PC-3 (cell line): ENCODE measurements around the gene UBE2Q2.
"Not testable (repeated sequence)": the region's sequence is repeated elsewhere in the genome, so short reads cannot be mapped to it uniquely, and the experiment has no call there.

Experiments used
- EZH2 ChIP-seq: fragments of 300-600 bp; sonication (generic); IDR thresholded peaks from one replicate; pipeline ENCODE4 v1.6.1; 2017; ENCODE audit warnings: antibody characterized with exemption, mild to moderate bottlenecking, low read length; ENCODE audit not compliant: unreplicated experiment
- EZH2phosphoT487 ChIP-seq: fragments of 300-600 bp; sonication (generic); IDR thresholded peaks from 2 replicates; pipeline ENCODE4 v1.6.1; 2018; ENCODE audit warnings: mild to moderate bottlenecking, antibody characterized with exemption, low read length, borderline replicate concordance
- TF ChIP-seq, protein P1 (sequence below): fragments of 300-600 bp; sonication (generic); conservative IDR thresholded peaks from 2 replicates; pipeline ENCODE4 v1.5.1; 2017; ENCODE audit warnings: antibody characterized with exemption, low read depth, mild to moderate bottlenecking, low read length

- TF ChIP-seq, protein P1, sequence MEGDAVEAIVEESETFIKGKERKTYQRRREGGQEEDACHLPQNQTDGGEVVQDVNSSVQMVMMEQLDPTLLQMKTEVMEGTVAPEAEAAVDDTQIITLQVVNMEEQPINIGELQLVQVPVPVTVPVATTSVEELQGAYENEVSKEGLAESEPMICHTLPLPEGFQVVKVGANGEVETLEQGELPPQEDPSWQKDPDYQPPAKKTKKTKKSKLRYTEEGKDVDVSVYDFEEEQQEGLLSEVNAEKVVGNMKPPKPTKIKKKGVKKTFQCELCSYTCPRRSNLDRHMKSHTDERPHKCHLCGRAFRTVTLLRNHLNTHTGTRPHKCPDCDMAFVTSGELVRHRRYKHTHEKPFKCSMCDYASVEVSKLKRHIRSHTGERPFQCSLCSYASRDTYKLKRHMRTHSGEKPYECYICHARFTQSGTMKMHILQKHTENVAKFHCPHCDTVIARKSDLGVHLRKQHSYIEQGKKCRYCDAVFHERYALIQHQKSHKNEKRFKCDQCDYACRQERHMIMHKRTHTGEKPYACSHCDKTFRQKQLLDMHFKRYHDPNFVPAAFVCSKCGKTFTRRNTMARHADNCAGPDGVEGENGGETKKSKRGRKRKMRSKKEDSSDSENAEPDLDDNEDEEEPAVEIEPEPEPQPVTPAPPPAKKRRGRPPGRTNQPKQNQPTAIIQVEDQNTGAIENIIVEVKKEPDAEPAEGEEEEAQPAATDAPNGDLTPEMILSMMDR: not testable (repeated sequence)
- not testable (repeated sequence) for TF ChIP-seq EZH2, EZH2phosphoT487
These were observed 28.3 kb downstream of the UBE2Q2 start for GRCh38 chr15:75871589-75871988.
